Heart right ventricle (tissue), 16 donors: ENCODE data around the gene RNU7-1. TPM values are rescaled to one million over a fixed set of nuclear protein-coding genes. Genes with fewer than 3 reads are reported as not detected.
A peak's percentile ranks its signal among the peaks of the same experiment; 100 is the strongest.
"Not testable (repeated sequence)": the region's sequence is repeated elsewhere in the genome, so short reads cannot be mapped to it uniquely, and the experiment has no call there.

Experiments used
- ATAC-seq, 8 donors: fragments of 200-7000 bp; cut with Tn5 transposase; one replicate each; pipeline ENCODE4 v1.9.1; 2020; ENCODE audit warnings: mild to moderate bottlenecking in 8 of 8, moderate library complexity in 8 of 8, moderate number of reproducible peaks in 1 of 8
- DNase-seq, 2 donors: peaks; one replicate each; pipeline ENCODE4 v3.0.0-alpha.2; 2020
- H3K27ac ChIP-seq, 10 donors: fragments of 200-600 bp; sonication (generic) in 2 of 10; one replicate each; pipeline versions ENCODE4 v1.5.0 to v1.8.0; 2020 to 2022; ENCODE audit warnings: mild to moderate bottlenecking in 3 of 10
- H3K27me3 ChIP-seq, 7 donors: fragments of 200-600 bp; one replicate each; pipeline ENCODE4 v1.8.0; 2021 to 2022; ENCODE audit warnings: mild to moderate bottlenecking in 2 of 7
- H3K36me3 ChIP-seq, 9 donors: fragments of 200-600 bp; sonication (generic) in 1 of 9; one replicate each; pipeline versions ENCODE4 v1.5.0 to v1.8.0; 2020 to 2022; ENCODE audit warnings: mild to moderate bottlenecking in 2 of 9
- H3K4me1 ChIP-seq, 9 donors: fragments of 200-600 bp; sonication (generic) in 1 of 9; one replicate each; pipeline versions ENCODE4 v1.5.0 to v1.8.0; 2020 to 2022; ENCODE audit warnings: mild to moderate bottlenecking in 4 of 9
- H3K4me3 ChIP-seq, 10 donors: fragments of 200-600 bp; sonication (generic) in 2 of 10; one replicate each; pipeline versions ENCODE4 v1.5.0 to v1.8.0; 2020 to 2022; ENCODE audit warnings: mild to moderate bottlenecking in 7 of 10, moderate library complexity in 2 of 10
- H3K9me3 ChIP-seq, 11 donors: fragments of 200-600 bp in 10 of 11; sonication (generic) in 2 of 11; one replicate each; pipeline versions ENCODE4 v1.5.0 to v1.8.0; 2013 to 2022; ENCODE audit warnings: mild to moderate bottlenecking in 2 of 11, control low read depth in 1 of 11, moderate library complexity in 1 of 11
- CTCF ChIP-seq, 9 donors: fragments of 200-600 bp; sonication (generic) in 2 of 9; IDR thresholded peaks; one replicate each; pipeline versions ENCODE4 v1.5.0 to v1.8.0; 2021 to 2022; ENCODE audit warnings: antibody characterized with exemption in 9 of 9, mild to moderate bottlenecking in 5 of 9, moderate library complexity in 1 of 9
- WGBS, 2 donors: extraction: QIAGEN DNeasy Blood & Tissue Kit; methylation state at CpG; one replicate each; pipeline ENCODE4 v1.1.7; 2013; ENCODE audit warnings: inconsistent platforms in 1 of 2; 5-methylcytosine and 5-hydroxymethylcytosine counted together
- intact Hi-C, 10 donors: fragments of 100-400 bp; cut with DNase I; formaldehyde crosslinking; loops; one replicate each; pipeline versions ENCODE4 v1.11.1 to v1.14.2; 2022
- polyA plus RNA-seq, 2 donors: library from polyadenylated mRNA; stranded (reverse); fragments of 200-250 nt; gene quantifications; one replicate each; pipeline ENCODE4 v1.2.3, GENCODE V29; 2013
- total RNA-seq, 10 donors: library from RNA; stranded (reverse); fragmentation: NEBNext Ultra II Directional in 3 of 10; extraction: Animal tissue kit (Norgen Biotek cat#: 25700) in 3 of 10; gene quantifications; one replicate each; pipeline versions ENCODE4 v1.2.1 to v1.2.4, GENCODE V29; 2021 to 2023
- donor health status: Arrhythmogenic right ventricular cardiomyopathy.
- donor health status: ischemic (EF 13 %, LVEDD 7.1; RV severe dilation, severe dysfunction).
- donor health status: healthy with polysubstance abuse.
- donor health status: DM: no; HTN: yes; CAD: no.
- donor health status: DM: no; HTN: no; CAD: no.
- donor health status: ischemic (EF 25% LVEDD 6.9; RV normal size, moderate dysfunction).
- donor health status: ischemic (EF 25% LVEDD 5.7; RV mildly dilated, moderate dysfunction).
- donor health status: healthy.
- donor health status: DM: yes; HTN: yes; CAD: no.
- donor health status: Ischemic cardiomyopathy.
- donor health status: ischemic (EF 35%, LVEDD 5.7; RV mildly dilated, moderate dysfunction).
- donor health status: nonischemic (EF 11% LVEDD 7.7; RV severe dilation, severe dysfunction).
- donor health status: DM: yes; HTN: yes; CAD: no.
- donor health status: PGD.
- donor health status: ischemic (EF 29% LVEDD 5.4; RV normal size, mild dysfunction).
- donor health status: nonischemic (EF 23%, LVEDD 6.1; RV moderate dilation, normal function).

The RNU7-1 gene
- total and polyA plus RNA-seq, 12 donors, result not detected

DNA sequence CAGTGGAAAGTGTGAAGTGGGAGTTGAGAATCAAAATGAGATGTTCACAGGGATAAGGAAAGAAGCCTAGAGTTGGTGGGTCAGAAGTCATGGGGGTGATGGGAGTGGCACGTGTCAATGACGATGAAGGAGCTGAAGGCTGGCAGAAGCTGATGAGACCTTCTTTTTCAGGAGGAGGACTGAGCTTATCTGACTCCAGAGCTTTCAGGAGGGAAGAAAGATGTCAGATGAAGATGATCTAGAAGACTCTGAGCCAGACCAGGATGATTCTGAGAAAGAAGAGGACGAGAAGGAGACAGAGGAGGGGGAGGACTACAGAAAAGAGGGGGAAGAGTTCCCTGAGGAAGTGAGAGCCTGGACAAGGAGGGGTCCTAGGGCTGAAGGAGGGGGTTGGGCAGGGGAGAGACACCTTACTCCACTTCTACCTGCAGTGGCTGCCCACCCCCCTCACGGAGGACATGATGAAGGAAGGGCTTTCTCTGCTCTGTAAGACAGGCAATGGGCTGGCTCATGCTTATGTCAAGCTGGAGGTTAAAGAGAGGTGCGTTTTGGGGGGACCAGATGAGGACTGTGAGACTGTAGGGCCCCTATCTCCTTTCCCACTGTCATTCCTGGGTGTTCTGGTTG is 38.1 kb upstream of the RNU7-1 start:
- peak overlapping the region in 7 of 10 donors; percentile 66 to 89 (median 78) for H3K4me3 ChIP-seq
- no peaks in the 10 kb centered on the region for H3K9me3 ChIP-seq
- TF ChIP-seq CTCF (IDR thresholded peaks at IDR 0.05), result no peak
- H3K27me3 ChIP-seq, result no peaks in the 10 kb centered on the region
- ATAC-seq, result peak in 1 of 8 donors; percentile 11
- intact Hi-C loops, result no loop called here
- peak overlapping the region in 6 of 10 donors; percentile 69 to 90 (median 88) for H3K27ac ChIP-seq
- no peak for DNase-seq
- peaks cover 0 to 16% (median 11%) of the 10 kb centered on the region in 9 donors for H3K4me1 ChIP-seq
- peaks cover 0 to 21% (median 0%) of the 10 kb centered on the region in 9 donors for H3K36me3 ChIP-seq
- 55 to 67% methylated on average over 5 of the region's 5 CpGs for WGBS, 2 donors

GRCh38 chr12:6908141-6908540 is 35.5 kb upstream of the RNU7-1 start:
- H3K4me1 ChIP-seq, result peaks cover 0 to 16% (median 11%) of the 10 kb centered on the region in 9 donors
- intact Hi-C loops, H3K27ac ChIP-seq, DNase-seq, ATAC-seq, H3K9me3 ChIP-seq, H3K4me3 ChIP-seq: not testable (repeated sequence)
- peaks cover 0 to 12% (median 0%) of the 10 kb centered on the region in 7 donors for H3K27me3 ChIP-seq
- WGBS, 2 donors, result 96% methylated on average over 11 of the region's 11 CpGs
- peaks cover 0 to 21% (median 0%) of the 10 kb centered on the region in 9 donors for H3K36me3 ChIP-seq

- peaks cover 0 to 21% (median 0%) of the 10 kb centered on the region in 9 donors for H3K36me3 ChIP-seq
- no peak overlapping the region for H3K4me3 ChIP-seq
- H3K9me3 ChIP-seq, result no peaks in the 10 kb centered on the region
- 87 to 92% methylated on average over 4 of the region's 4 CpGs for WGBS, 2 donors
- peaks cover 0 to 26% (median 0%) of the 10 kb centered on the region in 7 donors for H3K27me3 ChIP-seq
- DNase-seq (no peak), ATAC-seq (no peak)
- intact Hi-C loops, result no loop called here
- H3K4me1 ChIP-seq, result peaks cover 0 to 18% (median 11%) of the 10 kb centered on the region in 9 donors
- TF ChIP-seq CTCF (IDR thresholded peaks at IDR 0.05), result no peak
- no peak overlapping the region for H3K27ac ChIP-seq
Measured at GRCh38 chr12:6909421-6910145, 34.0 kb upstream of the RNU7-1 start.

GRCh38 chr12:6912164-6912935 is 31.3 kb upstream of the RNU7-1 start:
- peaks cover 0 to 10% (median 0%) of the 10 kb centered on the region in 9 donors for H3K36me3 ChIP-seq
- no peak for TF ChIP-seq CTCF (IDR thresholded peaks at IDR 0.05)
- DNase-seq (no peak), ATAC-seq (no peak)
- H3K4me3 ChIP-seq, result no peak overlapping the region
- H3K27me3 ChIP-seq, result peaks cover 0 to 39% (median 0%) of the 10 kb centered on the region in 7 donors
- 89 to 91% methylated on average over 15 of the region's 15 CpGs for WGBS, 2 donors
- peaks cover 0 to 23% (median 16%) of the 10 kb centered on the region in 9 donors for H3K4me1 ChIP-seq
- H3K27ac ChIP-seq, result no peak overlapping the region
- intact Hi-C loops, result no loop called here
- H3K9me3 ChIP-seq, result no peaks in the 10 kb centered on the region
